Esophagus muscularis mucosa (tissue), 3 donors: ENCODE results near the gene RAI1.

Experiments
- POLR2AphosphoS5 ChIP-seq, 2 donors: sonication (generic); formaldehyde crosslinking; IDR thresholded peaks; one replicate each; pipeline ENCODE4 v1.6.1; 2017; ENCODE audit warnings: antibody characterized with exemption in 2 of 2
- TF ChIP-seq, protein P1 (sequence below), 3 experiments: fragments of 200-600 bp in 2 of 3; fragments of 450-650 bp in 1 of 3; sonication (generic) in 2 of 3; IDR thresholded peaks; one replicate each; pipeline ENCODE4 v1.5.1; 2017 to 2019; ENCODE audit warnings: antibody characterized with exemption in 3 of 3, mild to moderate bottlenecking in 2 of 3, moderate library complexity in 1 of 3

DNA sequence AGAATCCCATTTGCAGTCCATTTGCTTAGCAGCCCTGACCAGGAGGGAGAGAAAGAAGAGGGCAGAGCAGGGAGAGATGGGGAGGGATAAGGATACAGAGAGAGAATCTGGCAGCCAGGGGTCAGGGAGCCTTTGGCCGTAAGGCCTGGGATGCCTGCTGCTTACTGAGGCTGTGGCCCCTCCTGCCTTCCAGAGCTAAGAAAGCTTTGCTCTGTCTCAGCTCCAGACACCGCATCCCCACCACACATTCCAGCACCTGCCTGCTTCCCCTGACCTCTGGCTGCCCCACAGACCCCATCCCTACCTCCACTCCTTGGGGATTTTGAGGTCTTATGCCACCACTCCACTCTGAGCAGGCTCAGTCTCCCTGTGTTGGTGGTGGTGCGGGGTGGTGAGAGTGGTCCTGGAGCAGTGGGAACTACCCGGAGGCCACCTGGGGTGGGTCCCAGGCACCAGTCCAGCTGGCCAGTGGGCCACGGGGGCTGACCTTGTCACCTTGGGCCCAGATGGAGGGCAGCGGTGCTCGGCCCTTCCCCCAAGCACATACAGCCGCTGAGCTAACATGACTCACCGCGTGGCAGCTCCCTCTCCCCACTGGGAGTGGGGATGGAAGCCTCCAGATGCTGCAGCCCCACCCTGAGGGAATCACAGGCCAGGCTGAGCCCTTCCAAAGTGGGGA, 58.3 kb downstream of the RAI1 start:
- TF ChIP-seq, protein P1, sequence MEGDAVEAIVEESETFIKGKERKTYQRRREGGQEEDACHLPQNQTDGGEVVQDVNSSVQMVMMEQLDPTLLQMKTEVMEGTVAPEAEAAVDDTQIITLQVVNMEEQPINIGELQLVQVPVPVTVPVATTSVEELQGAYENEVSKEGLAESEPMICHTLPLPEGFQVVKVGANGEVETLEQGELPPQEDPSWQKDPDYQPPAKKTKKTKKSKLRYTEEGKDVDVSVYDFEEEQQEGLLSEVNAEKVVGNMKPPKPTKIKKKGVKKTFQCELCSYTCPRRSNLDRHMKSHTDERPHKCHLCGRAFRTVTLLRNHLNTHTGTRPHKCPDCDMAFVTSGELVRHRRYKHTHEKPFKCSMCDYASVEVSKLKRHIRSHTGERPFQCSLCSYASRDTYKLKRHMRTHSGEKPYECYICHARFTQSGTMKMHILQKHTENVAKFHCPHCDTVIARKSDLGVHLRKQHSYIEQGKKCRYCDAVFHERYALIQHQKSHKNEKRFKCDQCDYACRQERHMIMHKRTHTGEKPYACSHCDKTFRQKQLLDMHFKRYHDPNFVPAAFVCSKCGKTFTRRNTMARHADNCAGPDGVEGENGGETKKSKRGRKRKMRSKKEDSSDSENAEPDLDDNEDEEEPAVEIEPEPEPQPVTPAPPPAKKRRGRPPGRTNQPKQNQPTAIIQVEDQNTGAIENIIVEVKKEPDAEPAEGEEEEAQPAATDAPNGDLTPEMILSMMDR (IDR thresholded peaks at IDR 0.05) = no peak
- TF ChIP-seq POLR2AphosphoS5 (IDR thresholded peaks at IDR 0.05) = peak; percentile 33 to 63
